Smooth muscle cell (in vitro differentiated cells): ENCODE measurements around the gene ZNHIT6. TPM values are rescaled to one million over a fixed set of nuclear protein-coding genes. Genes with fewer than 3 reads are reported as not detected.
A peak's percentile ranks its signal among the peaks of the same experiment; 100 is the strongest.

Source experiments
- DNase-seq: peaks from one replicate; lab custom pipeline; 2025; ENCODE audit not compliant: unreplicated experiment; lab: John Stamatoyannopoulos, UW
- H2AFZ ChIP-seq: fragments of 200-600 bp; sonication (generic); 2 replicates; pipeline ENCODE4 v1.6.0; 2016; ENCODE audit warnings: antibody characterized with exemption, low read depth, mild to moderate bottlenecking
- H3F3A ChIP-seq: fragments of 200-600 bp; sonication (generic); 2 replicates; pipeline ENCODE4 v1.6.0; 2017; ENCODE audit warnings: antibody characterized with exemption, low read depth
- H3K27ac ChIP-seq: fragments of 200-600 bp; sonication (generic); 2 replicates; pipeline ENCODE4 v1.5.1; 2016; ENCODE audit warnings: low read depth, mild to moderate bottlenecking
- H3K27me3 ChIP-seq: fragments of 200-600 bp; sonication (generic); 2 replicates; pipeline ENCODE4 v1.6.1; 2016; ENCODE audit warnings: low read depth, mild to moderate bottlenecking
- H3K36me3 ChIP-seq: fragments of 200-600 bp; sonication (generic); 2 replicates; pipeline ENCODE4 v1.5.1; 2016; ENCODE audit warnings: low read depth
- H3K4me1 ChIP-seq: fragments of 200-600 bp; sonication (generic); 2 replicates; pipeline ENCODE4 v1.5.1; 2016; ENCODE audit warnings: low read depth
- H3K4me2 ChIP-seq: fragments of 200-600 bp; sonication (generic); 2 replicates; pipeline ENCODE4 v1.6.0; 2016; ENCODE audit warnings: mild to moderate bottlenecking
- H3K4me3 ChIP-seq: fragments of 200-600 bp; sonication (generic); 2 replicates; pipeline ENCODE4 v1.5.1; 2016; ENCODE audit warnings: mild to moderate bottlenecking
- H3K79me2 ChIP-seq: fragments of 200-600 bp; sonication (generic); 2 replicates; pipeline ENCODE4 v1.6.0; 2016; ENCODE audit warnings: low read depth, mild to moderate bottlenecking
- H3K9ac ChIP-seq: fragments of 200-600 bp; sonication (generic); 2 replicates; pipeline ENCODE4 v1.6.0; 2016; ENCODE audit warnings: low read depth
- H3K9me3 ChIP-seq: fragments of 200-600 bp; sonication (generic); replicated peaks from 2 replicates; pipeline ENCODE4 v1.5.1; 2016; ENCODE audit warnings: low read depth
- H4K20me1 ChIP-seq: fragments of 200-600 bp; sonication (generic); 2 replicates; pipeline ENCODE4 v1.6.0; 2016; ENCODE audit warnings: low read depth
- WGBS: methylation state at CpG from one replicate; pipeline ENCODE4 v1.1.7; 2016; ENCODE audit warnings: low lambda C conversion rate; 5-methylcytosine and 5-hydroxymethylcytosine counted together
- polyA plus RNA-seq: library from polyadenylated mRNA; unstranded; fragments of >200 nt; fragmentation: Nextera tagmentation; extraction: Ambion mirVana; gene quantifications from 2 replicates; pipeline ENCODE4 v1.2.1, GENCODE V29; 2016
- total RNA-seq: library from RNA; depleted of rRNA; stranded (reverse); fragments of >200 nt; gene quantifications from 2 replicates; pipeline ENCODE4 v1.2.3, GENCODE V29; 2014
- TF ChIP-seq, protein P1 (sequence below): fragments of 200-600 bp; sonication (generic); IDR thresholded peaks from 2 replicates; pipeline ENCODE4 v1.5.1; 2017; ENCODE audit warnings: borderline replicate concordance, mild to moderate bottlenecking, antibody characterized with exemption; ENCODE audit not compliant: insufficient read depth, poor library complexity, severe bottlenecking

The ZNHIT6 gene
- total and polyA plus RNA-seq, 2 experiments from 2014 or later = 15.0 to 15.5 TPM

- no peak for DNase-seq
- H3K4me2 ChIP-seq = no peak overlapping the region
- H3K79me2 ChIP-seq = no peaks in the 10 kb centered on the region
- no peak overlapping the region for H3K4me3 ChIP-seq
- no peaks in the 10 kb centered on the region for H4K20me1 ChIP-seq
- H3K4me1 ChIP-seq = peaks cover 33% of the 10 kb centered on the region
- no peaks in the 10 kb centered on the region for H3K36me3 ChIP-seq
- H3K9me3 ChIP-seq = no peaks in the 10 kb centered on the region
- WGBS = 97% methylated on average over 1 of the region's 1 CpG
- no peaks in the 10 kb centered on the region for H3K27me3 ChIP-seq
- no peak overlapping the region for H2AFZ ChIP-seq
- H3K27ac ChIP-seq = no peak overlapping the region
- TF ChIP-seq, protein P1, sequence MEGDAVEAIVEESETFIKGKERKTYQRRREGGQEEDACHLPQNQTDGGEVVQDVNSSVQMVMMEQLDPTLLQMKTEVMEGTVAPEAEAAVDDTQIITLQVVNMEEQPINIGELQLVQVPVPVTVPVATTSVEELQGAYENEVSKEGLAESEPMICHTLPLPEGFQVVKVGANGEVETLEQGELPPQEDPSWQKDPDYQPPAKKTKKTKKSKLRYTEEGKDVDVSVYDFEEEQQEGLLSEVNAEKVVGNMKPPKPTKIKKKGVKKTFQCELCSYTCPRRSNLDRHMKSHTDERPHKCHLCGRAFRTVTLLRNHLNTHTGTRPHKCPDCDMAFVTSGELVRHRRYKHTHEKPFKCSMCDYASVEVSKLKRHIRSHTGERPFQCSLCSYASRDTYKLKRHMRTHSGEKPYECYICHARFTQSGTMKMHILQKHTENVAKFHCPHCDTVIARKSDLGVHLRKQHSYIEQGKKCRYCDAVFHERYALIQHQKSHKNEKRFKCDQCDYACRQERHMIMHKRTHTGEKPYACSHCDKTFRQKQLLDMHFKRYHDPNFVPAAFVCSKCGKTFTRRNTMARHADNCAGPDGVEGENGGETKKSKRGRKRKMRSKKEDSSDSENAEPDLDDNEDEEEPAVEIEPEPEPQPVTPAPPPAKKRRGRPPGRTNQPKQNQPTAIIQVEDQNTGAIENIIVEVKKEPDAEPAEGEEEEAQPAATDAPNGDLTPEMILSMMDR = no peak
- H3F3A ChIP-seq = peaks cover 15% of the 10 kb centered on the region
- H3K9ac ChIP-seq = no peak overlapping the region
Observed at GRCh38 chr1:85608851-85609250, 99.4 kb downstream of the ZNHIT6 start.

- Histone ChIP-seq H3K4me3 (no peak overlapping the region), H3K4me1 (peaks cover 27% of the 10 kb centered on the region), H4K20me1 (no peaks in the 10 kb centered on the region)
Observed at GRCh38 chr1:85607921-85608265, 100.3 kb downstream of the ZNHIT6 start.

GRCh38 chr1:85607126-85607920, 100.9 kb downstream of the ZNHIT6 start:
- Histone ChIP-seq H3K4me1 (peaks cover 22% of the 10 kb centered on the region), H3K36me3 (no peaks in the 10 kb centered on the region), H2AFZ (no peak overlapping the region), H3K9me3 (no peaks in the 10 kb centered on the region), H3K9ac (peak overlapping the region; percentile 11), H3K4me3 (no peak overlapping the region), H3K4me2 (peak overlapping the region; percentile 62), H3F3A (peaks cover 9% of the 10 kb centered on the region), H3K79me2 (no peaks in the 10 kb centered on the region), H4K20me1 (no peaks in the 10 kb centered on the region), H3K27ac (peak overlapping the region; percentile 82), H3K27me3 (no peaks in the 10 kb centered on the region)
- WGBS = 21% methylated on average over 10 of the region's 10 CpGs
- TF ChIP-seq, protein P1 = no peak
- DNase-seq = no peak

More at GRCh38 chr1:85607921-85608265, 100.3 kb downstream of the ZNHIT6 start:
- H2AFZ ChIP-seq = no peak overlapping the region
- H3K4me2 ChIP-seq = peak overlapping the region; percentile 62
- no peaks in the 10 kb centered on the region for H3K9me3 ChIP-seq
- H3K27ac ChIP-seq = peak overlapping the region; percentile 70
- 69% methylated on average over 4 of the region's 4 CpGs for WGBS
- DNase-seq = no peak
- peak overlapping the region; percentile 6 for H3K9ac ChIP-seq
- H3K36me3 ChIP-seq = no peaks in the 10 kb centered on the region
- no peaks in the 10 kb centered on the region for H3K27me3 ChIP-seq
- peaks cover 9% of the 10 kb centered on the region for H3F3A ChIP-seq
- no peaks in the 10 kb centered on the region for H3K79me2 ChIP-seq
- TF ChIP-seq, protein P1 = no peak

GRCh38 chr1:85606414-85606800, 101.8 kb downstream of the ZNHIT6 start:
- H3K4me1 ChIP-seq = peaks cover 16% of the 10 kb centered on the region
- H3K9ac ChIP-seq = peak overlapping the region; percentile 11
- H3K79me2 ChIP-seq = no peaks in the 10 kb centered on the region
- no peaks in the 10 kb centered on the region for H3K36me3 ChIP-seq
- H3K4me2 ChIP-seq = peak overlapping the region; percentile 24
- TF ChIP-seq, protein P1 = no peak
- H3K4me3 ChIP-seq = no peak overlapping the region
- H3F3A ChIP-seq = peaks cover 9% of the 10 kb centered on the region
- H3K27me3 ChIP-seq = no peaks in the 10 kb centered on the region
- 85% methylated on average over 4 of the region's 4 CpGs for WGBS
- DNase-seq = no peak
- peak overlapping the region; percentile 82 for H3K27ac ChIP-seq
- H2AFZ ChIP-seq = no peak overlapping the region
- H4K20me1 ChIP-seq = no peaks in the 10 kb centered on the region
- H3K9me3 ChIP-seq = no peaks in the 10 kb centered on the region
